IPS DF 6.9 (cell line): ENCODE measurements around the gene NRXN3.

ENCODE experiments used
- DNase-seq: peaks from one replicate; pipeline ENCODE4 v3.0.0-alpha.2; 2013; ENCODE audit warnings: low read depth, low spot score
- H3K27ac ChIP-seq: one replicate; pipeline ENCODE4 v1.5.1; 2013; ENCODE audit warnings: low read length, control low read depth
- H3K27me3 ChIP-seq: 2 replicates; pipeline ENCODE4 v1.6.1; 2013; ENCODE audit warnings: mild to moderate bottlenecking, low read length; ENCODE audit not compliant: control insufficient read depth, insufficient read depth
- H3K36me3 ChIP-seq: 2 replicates; pipeline ENCODE4 v1.6.1; 2013; ENCODE audit warnings: low read length; ENCODE audit not compliant: control insufficient read depth, insufficient read depth
- H3K4me1 ChIP-seq: 2 replicates; pipeline ENCODE4 v1.6.1; 2013; ENCODE audit warnings: low read length; ENCODE audit not compliant: control insufficient read depth, insufficient read depth
- H3K4me3 ChIP-seq: 2 replicates; pipeline ENCODE4 v1.5.1; 2013; ENCODE audit warnings: mild to moderate bottlenecking, low read length
- H3K9me3 ChIP-seq: 2 replicates; pipeline ENCODE4 v1.6.1; 2013; ENCODE audit warnings: low read length, inconsistent platforms; ENCODE audit not compliant: control insufficient read depth, insufficient read depth
- WGBS: extraction: QIAGEN DNeasy Blood & Tissue Kit; methylation state at CpG from one replicate; pipeline ENCODE4 v1.1.7; 2013; ENCODE audit warnings: mixed read lengths, missing lambda C conversion rate; ENCODE audit not compliant: insufficient read length, insufficient coverage; 5-methylcytosine and 5-hydroxymethylcytosine counted together

NRXN3 gene

DNA sequence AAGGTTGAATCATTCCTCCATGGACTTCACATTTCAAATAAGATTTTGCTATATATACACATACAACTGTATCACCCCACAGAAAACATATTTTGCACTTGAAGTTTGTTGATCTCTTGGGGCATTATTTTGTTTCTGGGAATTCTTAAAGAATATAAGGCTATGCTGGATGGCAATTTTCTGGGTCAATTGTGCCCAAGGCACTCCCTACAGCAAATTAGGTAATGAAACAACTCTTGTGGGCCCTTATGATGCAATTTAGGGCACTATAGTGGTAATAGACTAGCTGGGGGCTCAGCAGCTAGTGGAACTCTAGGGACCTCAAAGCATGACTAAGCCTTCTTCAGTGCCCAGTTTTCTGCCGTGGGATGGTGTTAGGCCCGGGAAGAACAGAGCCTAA, 444.4 kb downstream of the NRXN3 start:
- no peak overlapping the region for H3K27ac ChIP-seq
- H3K4me3 ChIP-seq = no peak overlapping the region
- no peaks in the 10 kb centered on the region for H3K27me3 ChIP-seq
- no CpG with 5 or more reads among the region's 2 CpGs for WGBS
- H3K4me1 ChIP-seq = no peaks in the 10 kb centered on the region
- no peaks in the 10 kb centered on the region for H3K9me3 ChIP-seq
- no peaks in the 10 kb centered on the region for H3K36me3 ChIP-seq
- no peak for DNase-seq

GRCh38 chr14:78617735-78618134, 447.6 kb downstream of the NRXN3 start:
- Histone ChIP-seq H3K9me3 (no peaks in the 10 kb centered on the region), H3K27ac (no peak overlapping the region), H3K36me3 (no peaks in the 10 kb centered on the region), H3K4me1 (no peaks in the 10 kb centered on the region), H3K27me3 (no peaks in the 10 kb centered on the region), H3K4me3 (no peak overlapping the region)
- DNase-seq = no peak
- 100% methylated on average over 3 of the region's 5 CpGs for WGBS

DNA sequence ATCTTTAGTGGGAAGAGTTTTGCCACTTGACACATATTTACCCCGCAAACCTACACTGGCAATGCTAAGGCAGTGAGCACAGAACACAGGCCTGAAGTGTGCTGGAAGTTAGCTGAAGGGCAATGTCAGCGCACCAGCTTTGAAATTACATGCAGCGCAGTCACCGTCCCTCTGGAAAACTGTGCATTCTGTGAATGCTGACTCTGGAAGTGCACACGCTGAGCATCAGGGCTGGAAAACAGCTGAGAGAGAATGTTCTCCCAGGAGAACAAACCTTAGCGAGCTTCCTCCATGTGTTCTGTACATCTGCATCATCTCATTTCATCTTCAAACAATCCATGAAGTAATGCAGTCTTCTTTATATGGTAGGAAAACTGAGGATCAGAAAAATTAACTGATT, 448.2 kb downstream of the NRXN3 start:
- H3K27ac ChIP-seq = no peak overlapping the region
- no peaks in the 10 kb centered on the region for H3K36me3 ChIP-seq
- WGBS = no CpG with 5 or more reads among the region's 6 CpGs
- no peak overlapping the region for H3K4me3 ChIP-seq
- no peaks in the 10 kb centered on the region for H3K27me3 ChIP-seq
- no peaks in the 10 kb centered on the region for H3K4me1 ChIP-seq
- no peak for DNase-seq
- H3K9me3 ChIP-seq = no peaks in the 10 kb centered on the region

- Histone ChIP-seq H3K9me3 (no peaks in the 10 kb centered on the region), H3K4me3 (no peak overlapping the region), H3K36me3 (no peaks in the 10 kb centered on the region), H3K27me3 (no peaks in the 10 kb centered on the region), H3K27ac (no peak overlapping the region), H3K4me1 (no peaks in the 10 kb centered on the region)
- no peak for DNase-seq
These were observed 456.9 kb downstream of the NRXN3 start for GRCh38 chr14:78627114-78627513.

GRCh38 chr14:78631551-78631950, 461.4 kb downstream of the NRXN3 start:
- H3K4me1 ChIP-seq = no peaks in the 10 kb centered on the region
- DNase-seq = no peak
- H3K9me3 ChIP-seq = no peaks in the 10 kb centered on the region
- no peak overlapping the region for H3K27ac ChIP-seq
- no peak overlapping the region for H3K4me3 ChIP-seq
- H3K27me3 ChIP-seq = no peaks in the 10 kb centered on the region
- no peaks in the 10 kb centered on the region for H3K36me3 ChIP-seq
- no CpG with 5 or more reads among the region's 2 CpGs for WGBS

- no peak for DNase-seq
These were observed 463.6 kb downstream of the NRXN3 start for GRCh38 chr14:78633752-78634151.

GRCh38 chr14:78637489-78637888, 467.3 kb downstream of the NRXN3 start:
- no peak for DNase-seq
- H3K4me1 ChIP-seq = peaks cover 3% of the 10 kb centered on the region
- no peaks in the 10 kb centered on the region for H3K9me3 ChIP-seq
- no CpG with 5 or more reads among the region's 2 CpGs for WGBS
- no peaks in the 10 kb centered on the region for H3K36me3 ChIP-seq
- H3K27ac ChIP-seq = no peak overlapping the region
- H3K4me3 ChIP-seq = no peak overlapping the region
- H3K27me3 ChIP-seq = no peaks in the 10 kb centered on the region

More at GRCh38 chr14:78633752-78634151, 463.6 kb downstream of the NRXN3 start:
- Histone ChIP-seq H3K4me1 (no peaks in the 10 kb centered on the region), H3K9me3 (no peaks in the 10 kb centered on the region), H3K4me3 (no peak overlapping the region), H3K27ac (no peak overlapping the region), H3K27me3 (no peaks in the 10 kb centered on the region), H3K36me3 (no peaks in the 10 kb centered on the region)

GRCh38 chr14:78637908-78638475, 467.8 kb downstream of the NRXN3 start:
- no peaks in the 10 kb centered on the region for H3K27me3 ChIP-seq
- no peaks in the 10 kb centered on the region for H3K9me3 ChIP-seq
- H3K4me3 ChIP-seq = no peak overlapping the region
- H3K36me3 ChIP-seq = no peaks in the 10 kb centered on the region
- H3K4me1 ChIP-seq = peaks cover 3% of the 10 kb centered on the region
- no peak overlapping the region for H3K27ac ChIP-seq
- no peak for DNase-seq
- no CpG with 5 or more reads among the region's 5 CpGs for WGBS

GRCh38 chr14:78638926-78639325, 468.8 kb downstream of the NRXN3 start:
- Histone ChIP-seq H3K9me3 (no peaks in the 10 kb centered on the region), H3K27me3 (no peaks in the 10 kb centered on the region), H3K4me3 (no peak overlapping the region), H3K27ac (no peak overlapping the region), H3K36me3 (no peaks in the 10 kb centered on the region), H3K4me1 (peaks cover 3% of the 10 kb centered on the region)
- no CpG with 5 or more reads among the region's 3 CpGs for WGBS
- no peak for DNase-seq

DNA sequence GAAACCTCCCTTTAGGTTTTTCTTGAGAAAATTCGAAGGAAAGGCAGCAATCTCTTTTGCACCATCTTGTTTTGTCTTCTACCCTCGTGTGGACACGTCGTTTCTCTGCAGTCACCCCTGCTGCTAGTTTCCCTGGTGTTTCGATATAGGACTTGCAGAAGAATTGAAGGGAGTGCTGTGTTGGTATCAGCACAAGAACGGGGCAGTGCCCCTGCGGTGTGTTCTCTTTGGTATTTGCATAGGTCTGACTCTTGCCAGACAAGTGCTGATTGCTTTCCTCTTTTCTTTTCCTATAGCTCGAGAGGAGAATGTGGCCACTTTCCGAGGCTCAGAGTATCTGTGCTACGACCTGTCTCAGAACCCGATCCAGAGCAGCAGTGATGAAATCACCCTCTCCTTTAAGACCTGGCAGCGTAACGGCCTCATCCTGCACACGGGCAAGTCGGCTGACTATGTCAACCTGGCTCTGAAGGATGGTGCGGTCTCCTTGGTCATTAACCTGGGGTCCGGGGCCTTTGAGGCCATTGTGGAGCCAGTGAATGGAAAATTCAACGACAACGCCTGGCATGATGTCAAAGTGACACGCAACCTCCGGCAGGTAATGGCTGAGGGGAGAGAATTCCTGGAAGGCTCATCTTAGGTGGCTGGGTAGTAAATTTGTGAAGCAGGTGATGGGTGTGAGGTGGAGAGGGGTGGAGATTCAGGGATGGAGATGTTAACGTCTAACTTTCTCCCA, 474.8 kb downstream of the NRXN3 start:
- H3K9me3 ChIP-seq = no peaks in the 10 kb centered on the region
- no peak for DNase-seq
- H3K27ac ChIP-seq = no peak overlapping the region
- H3K4me3 ChIP-seq = no peak overlapping the region
- H3K27me3 ChIP-seq = no peaks in the 10 kb centered on the region
- no peaks in the 10 kb centered on the region for H3K4me1 ChIP-seq
- H3K36me3 ChIP-seq = no peaks in the 10 kb centered on the region
- WGBS = no CpG with 5 or more reads among the region's 22 CpGs

GRCh38 chr14:78652727-78653126, 482.6 kb downstream of the NRXN3 start:
- H3K4me3 ChIP-seq = no peak overlapping the region
- no peaks in the 10 kb centered on the region for H3K4me1 ChIP-seq
- H3K27ac ChIP-seq = no peak overlapping the region
- H3K9me3 ChIP-seq = no peaks in the 10 kb centered on the region
- DNase-seq = no peak
- no peaks in the 10 kb centered on the region for H3K36me3 ChIP-seq
- WGBS = no CpG with 5 or more reads among the region's 1 CpG
- no peaks in the 10 kb centered on the region for H3K27me3 ChIP-seq
